ENCODE data around the gene MED29. TPM values are rescaled to one million over a fixed set of nuclear protein-coding genes. Genes with fewer than 3 reads are reported as not detected.

MED29 gene
- total and polyA plus RNA-seq, 2 of the 13 experiments (the other 11 are each of a cell fraction or from before 2014, with no cell fraction given): 14.0 to 19.7 TPM

GRCh38 chr19:39390751-39391437 lies at the start of gene MED29, which contains the start of gene PAF1 (continued):
- TF ChIP-seq HNF4G (IDR thresholded peaks at IDR 0.05; ENCODE audit: borderline replicate concordance, low read depth, low read length) (no peak), HNF4G (CRISPR knock-in tag; IDR thresholded peaks at IDR 0.05; ENCODE audit: borderline replicate concordance, low read depth) (0 out of 2 replicates have a peak, but pooled peaks have one; percentile 34), HNRNPK (IDR thresholded peaks at IDR 0.05; ENCODE audit: low read depth, low read length, poor library complexity, severe bottlenecking) (no peak), BRF2 (CRISPR knock-in tag; IDR thresholded peaks at IDR 0.05) (no peak), ZNF335 (CRISPR knock-in tag; IDR thresholded peaks at IDR 0.05) (peak; percentile 100), BRCA1 (CRISPR knock-in tag; IDR thresholded peaks at IDR 0.05) (peak; percentile 63; the same call in 1 of the 2 replicates), ZNF281 (CRISPR knock-in tag; IDR thresholded peaks at IDR 0.05; ENCODE audit: borderline replicate concordance) (0 out of 2 replicates have a peak, but pooled peaks have one; percentile 7), SAFB2 (CRISPR knock-in tag; IDR thresholded peaks at IDR 0.05; ENCODE audit: borderline replicate concordance, low read depth) (no peak; the same call in 1 of the 2 replicates), MTA1 (CRISPR knock-in tag; IDR thresholded peaks at IDR 0.05; ENCODE audit: borderline replicate concordance) (peak; percentile 90; the same call in 1 of the 2 replicates), TARDBP (CRISPR knock-in tag; IDR thresholded peaks at IDR 0.05) (peak; percentile 27; the same call in 1 of the 2 replicates), DR1 (CRISPR knock-in tag; IDR thresholded peaks at IDR 0.05) (peak; percentile 99), KLF12 (CRISPR knock-in tag; IDR thresholded peaks at IDR 0.05; ENCODE audit: borderline replicate concordance) (peak; percentile 84; the same call in 1 of the 2 replicates), GTF2F1 (IDR thresholded peaks at IDR 0.05; ENCODE audit: low read length) (no peak), ZNF292 (CRISPR knock-in tag; IDR thresholded peaks at IDR 0.05; ENCODE audit: borderline replicate concordance, low read depth) (no peak; the same call in 1 of the 2 replicates), HMG20A (CRISPR knock-in tag; IDR thresholded peaks at IDR 0.05; ENCODE audit: borderline replicate concordance) (no peak), PBX2 (CRISPR knock-in tag; IDR thresholded peaks at IDR 0.05) (peak; percentile 86), YY1 (IDR thresholded peaks at IDR 0.05; ENCODE audit: insufficient read depth, insufficient replicate concordance, low read depth, low read length) (peak; percentile 85), HNF1A (IDR thresholded peaks at IDR 0.05; ENCODE audit: low read depth) (no peak), HNF1A (CRISPR knock-in tag; IDR thresholded peaks at IDR 0.05; ENCODE audit: borderline replicate concordance) (peak; percentile 79)

All from HepG2 (cell line).